NCI-H128 (cell line): ENCODE measurements around the gene KLRC2.
"Not testable (repeated sequence)": the region's sequence is repeated elsewhere in the genome, so short reads cannot be mapped to it uniquely, and the experiment has no call there.

Source experiments
- DNase-seq: peaks from one replicate; lab custom pipeline; 2025; ENCODE audit not compliant: unreplicated experiment; lab: John Stamatoyannopoulos, UW

Gene KLRC2

GRCh38 chr12:10406725-10407124, 29.1 kb downstream of the KLRC2 start:
- no peak for DNase-seq

GRCh38 chr12:10405294-10405693, 30.5 kb downstream of the KLRC2 start:
- DNase-seq, result no peak

- DNase-seq, result no peak
These were observed 31.0 kb downstream of the KLRC2 start for GRCh38 chr12:10404798-10405197.

GRCh38 chr12:10400829-10401228, 35.0 kb downstream of the KLRC2 start:
- DNase-seq, result no peak

GRCh38 chr12:10398168-10398567, 37.6 kb downstream of the KLRC2 start:
- no peak for DNase-seq

GRCh38 chr12:10397296-10397695, 38.5 kb downstream of the KLRC2 start:
- no peak for DNase-seq

- DNase-seq, result not testable (repeated sequence)
These were observed 39.6 kb downstream of the KLRC2 start for GRCh38 chr12:10396176-10396575.

GRCh38 chr12:10395390-10395998, 40.3 kb downstream of the KLRC2 start:
- no peak for DNase-seq

GRCh38 chr12:10394531-10395152, 41.2 kb downstream of the KLRC2 start:
- not testable (repeated sequence) for DNase-seq

- no peak for DNase-seq
These were observed 42.5 kb downstream of the KLRC2 start for GRCh38 chr12:10393291-10393690.

- no peak for DNase-seq
These were observed 43.3 kb downstream of the KLRC2 start for GRCh38 chr12:10392394-10392930.

- not testable (repeated sequence) for DNase-seq
These were observed 44.8 kb downstream of the KLRC2 start for GRCh38 chr12:10390991-10391390.

- DNase-seq, result no peak
These were observed 45.9 kb downstream of the KLRC2 start, which contains the start of gene KLRK1 for GRCh38 chr12:10389904-10390303. Gene KLRK1 (minus strand): TSS chr12:10390041. CDS start chr12:10388810, 1,231 bp downstream.

- no peak for DNase-seq
These were observed 47.0 kb downstream of the KLRC2 start for GRCh38 chr12:10388624-10389413.

- DNase-seq, result not testable (repeated sequence)
These were observed 48.3 kb downstream of the KLRC2 start for GRCh38 chr12:10387498-10387897.

GRCh38 chr12:10386857-10387256, 49.0 kb downstream of the KLRC2 start:
- DNase-seq, result no peak

- DNase-seq, result no peak
These were observed 50.6 kb downstream of the KLRC2 start for GRCh38 chr12:10385166-10385613.

- no peak for DNase-seq
These were observed 51.6 kb downstream of the KLRC2 start for GRCh38 chr12:10384191-10384590.

GRCh38 chr12:10381928-10382628, 53.7 kb downstream of the KLRC2 start:
- no peak for DNase-seq
